K562 (cell line): ENCODE measurements around the gene EXOC6. TPM values are rescaled to one million over a fixed set of nuclear protein-coding genes. Genes with fewer than 3 reads are reported as not detected.
A peak's percentile ranks its signal among the peaks of the same experiment; 100 is the strongest.

Source experiments
- ATAC-seq: fragments of 200-7000 bp; cut with Tn5 transposase; 3 replicates; pipeline ENCODE4 v1.9.1; 2020; ENCODE audit warnings: moderate library complexity
- BruUV-seq: library from RNA; stranded (reverse); fragments of 400-500 nt; replicated peaks from 2 replicates; lab custom pipeline; 2021; lab: Mats Ljungman, UMichigan
- CTCF ChIA-PET: fragments of 300-600 bp; formaldehyde crosslinking; extraction: SDS; loops from one replicate; lab custom pipeline; 2021; ENCODE audit warnings: low intra/inter-chr PET ratio; lab: Yijun Ruan, JAX
- POLR2A ChIA-PET: fragments of 300-600, 350-650 bp; sonication (Branson Sonifier 250); formaldehyde crosslinking; extraction: SDS; loops from one replicate; lab custom pipeline; 2021; ENCODE audit warnings: antibody characterized with exemption, inconsistent platforms; lab: Yijun Ruan, JAX
- DNase-seq, 4 experiments: peaks; one replicate each; pipeline versions ENCODE4 v3.0.0 to v3.0.0-alpha.2; 2011 to 2018; ENCODE audit warnings: low spot score in 3 of 4, mixed read lengths in 3 of 4; ENCODE audit errors: extremely low read depth in 1 of 4
- FAIRE-seq: peaks from 2 replicates; lab custom pipeline; 2011; peaks lifted over from hg19 to GRCh38; lab: Jason Lieb, UNC
- H2AFZ ChIP-seq: 2 replicates; pipeline ENCODE4 v1.6.0; 2011; ENCODE audit warnings: low read depth, low read length, control low read depth, inconsistent platforms
- H3K27ac ChIP-seq: fragments of 200-600 bp; 3 replicates; pipeline ENCODE4 v1.8.0; 2011; ENCODE audit warnings: low read depth, mild to moderate bottlenecking, control low read depth, inconsistent platforms, low read length, moderate library complexity, mixed read lengths; ENCODE audit errors: extremely low read depth
- H3K27me3 ChIP-seq, 2 experiments: fragments of 300-600 bp in 1 of 2; 2 replicates in 1 of 2; 3 replicates in 1 of 2; pipeline versions ENCODE4 v1.6.0 to v1.8.0; 2011; ENCODE audit warnings: inconsistent platforms in 2 of 2, low read length in 2 of 2, mild to moderate bottlenecking in 1 of 2, mixed read lengths in 1 of 2, moderate library complexity in 1 of 2; ENCODE audit not compliant: control insufficient read depth in 2 of 2, insufficient read depth in 2 of 2
- H3K36me3 ChIP-seq: fragments of 300-600 bp; 3 replicates; pipeline ENCODE4 v1.8.0; 2011; ENCODE audit warnings: mild to moderate bottlenecking, low read length, inconsistent platforms; ENCODE audit not compliant: control insufficient read depth, insufficient read depth
- H3K4me1 ChIP-seq, 2 experiments: fragments of 200-600 bp in 1 of 2; replicated peaks in 1 of 2; 2 replicates in 1 of 2; 3 replicates in 1 of 2; pipeline versions ENCODE4 v1.5.1 to v1.8.0; 2011; ENCODE audit warnings: inconsistent platforms in 2 of 2, low read length in 2 of 2, mild to moderate bottlenecking in 1 of 2, mixed read lengths in 1 of 2, moderate library complexity in 1 of 2; ENCODE audit not compliant: control insufficient read depth in 2 of 2, insufficient read depth in 2 of 2
- H3K4me2 ChIP-seq: 2 replicates; pipeline ENCODE4 v1.6.1; 2011; ENCODE audit warnings: low read length, control low read depth, inconsistent platforms, mixed read lengths; ENCODE audit not compliant: insufficient read depth
- H3K4me3 ChIP-seq: fragments of 200-600 bp; sonication (generic), shearing (Covaris generic); 2 replicates; pipeline ENCODE4 v1.5.1; 2016; ENCODE audit warnings: control low read depth, inconsistent platforms
- H3K79me2 ChIP-seq: fragments of 200-600 bp; 3 replicates; pipeline ENCODE4 v1.8.0; 2011; ENCODE audit warnings: low read length, inconsistent platforms; ENCODE audit not compliant: control insufficient read depth, insufficient read depth
- H3K9ac ChIP-seq, 2 experiments: 2 replicates each; pipeline versions ENCODE4 v1.6.0 to v1.6.1; 2011; ENCODE audit warnings: low read depth in 2 of 2, low read length in 2 of 2, control low read depth in 1 of 2, inconsistent platforms in 1 of 2, mild to moderate bottlenecking in 1 of 2, mixed read lengths in 1 of 2; ENCODE audit not compliant: insufficient read depth in 1 of 2
- H3K9me1 ChIP-seq: one replicate; pipeline ENCODE4 v1.6.0; 2011; ENCODE audit warnings: inconsistent platforms, mild to moderate bottlenecking, low read length, moderate library complexity; ENCODE audit not compliant: control insufficient read depth, insufficient read depth
- H3K9me3 ChIP-seq: replicated peaks from 2 replicates; pipeline ENCODE4 v1.5.1; 2011; ENCODE audit warnings: low read depth, low read length, inconsistent platforms; ENCODE audit not compliant: control insufficient read depth, insufficient read depth
- H4K20me1 ChIP-seq: replicated peaks from 2 replicates; pipeline ENCODE4 v1.6.1; 2011; ENCODE audit warnings: low read length, inconsistent platforms, mixed read lengths; ENCODE audit not compliant: control insufficient read depth, insufficient read depth
- BACH1 ChIP-seq: fragments of 200-800 bp; sonication (Bioruptor generic); IDR thresholded peaks from 2 replicates; pipeline ENCODE4 v1.6.1; 2016; ENCODE audit warnings: missing genetic modification characterization, missing compliant biosample characterization
- DACH1 ChIP-seq: fragments of 450-650 bp; IDR thresholded peaks from 2 replicates; pipeline ENCODE4 v1.6.1; 2018; ENCODE audit not compliant: partially characterized antibody
- EGR1 ChIP-seq: fragments of 450-650 bp; conservative IDR thresholded peaks from 2 replicates; pipeline ENCODE4 v1.6.1; 2017; ENCODE audit warnings: mild to moderate bottlenecking
- ELF1 ChIP-seq: fragments of 200-800 bp; sonication (Bioruptor generic); IDR thresholded peaks from 2 replicates; pipeline ENCODE4 v1.6.1; 2016; ENCODE audit warnings: missing genetic modification characterization, missing compliant biosample characterization
- FOXK2 ChIP-seq, 2 experiments: fragments of 450-650 bp; IDR thresholded peaks in 1 of 2; conservative IDR thresholded peaks in 1 of 2; 2 replicates each; pipeline ENCODE4 v1.6.1; 2016; ENCODE audit warnings: low read depth in 2 of 2, mild to moderate bottlenecking in 1 of 2
- MYNN ChIP-seq, 2 experiments: sonication (generic); formaldehyde crosslinking in 1 of 2; IDR thresholded peaks; 2 replicates each; pipeline versions ENCODE4 v1.5.0 to v1.6.1; 2016 to 2020; ENCODE audit warnings: antibody characterized with exemption in 1 of 2, missing genetic modification reagents in 1 of 2
- RFX1 ChIP-seq: fragments of 450-650 bp; IDR thresholded peaks from 2 replicates; pipeline ENCODE4 v1.6.1; 2016; ENCODE audit warnings: mild to moderate bottlenecking, moderate library complexity
- SIX5 ChIP-seq, 2 experiments: IDR thresholded peaks; 2 replicates each; pipeline ENCODE4 v1.6.1; 2011; ENCODE audit warnings: low read length in 2 of 2, borderline replicate concordance in 1 of 2, low read depth in 1 of 2, mild to moderate bottlenecking in 1 of 2, moderate library complexity in 1 of 2; ENCODE audit not compliant: insufficient read depth in 1 of 2
- SRF ChIP-seq, 2 experiments: fragments of 250-450, 450-650 bp in 1 of 2; sonication (Bioruptor Pico) in 1 of 2; sonication (generic) in 1 of 2; formaldehyde crosslinking; IDR thresholded peaks; 2 replicates each; pipeline versions ENCODE4 v1.5.0 to v1.5.1; 2020 to 2022; ENCODE audit warnings: mild to moderate bottlenecking in 1 of 2, missing genetic modification reagents in 1 of 2
- STAT5A ChIP-seq: IDR thresholded peaks from 2 replicates; pipeline ENCODE4 v1.6.1; 2012; ENCODE audit warnings: low read length, inconsistent platforms, borderline replicate concordance
- TAF7 ChIP-seq: fragments of 450-650 bp; IDR thresholded peaks from 2 replicates; pipeline ENCODE4 v1.6.1; 2016; ENCODE audit warnings: missing genetic modification characterization, missing compliant biosample characterization
- TAF9B ChIP-seq: fragments of 450-650 bp; IDR thresholded peaks from 2 replicates; pipeline ENCODE4 v1.6.1; 2018; ENCODE audit warnings: mild to moderate bottlenecking; ENCODE audit not compliant: partially characterized antibody
- TEAD4 ChIP-seq, 2 experiments: sonication (generic) in 1 of 2; formaldehyde crosslinking in 1 of 2; IDR thresholded peaks; 2 replicates each; pipeline versions ENCODE4 v1.6.1 to v1.8.0; 2012 to 2022; ENCODE audit warnings: borderline replicate concordance in 1 of 2, inconsistent platforms in 1 of 2, low read length in 1 of 2, mild to moderate bottlenecking in 1 of 2, missing genetic modification reagents in 1 of 2
- ZNF507 ChIP-seq: conservative IDR thresholded peaks from 2 replicates; pipeline ENCODE4 v1.6.1; 2017; ENCODE audit warnings: missing genetic modification characterization, missing compliant biosample characterization
- WGBS: fragments of 100-300 bp; shearing (Covaris generic); methylation state at CpG from one replicate; pipeline ENCODE4 v1.1.6; 2016; ENCODE audit warnings: low coverage, mixed read lengths; ENCODE audit not compliant: insufficient coverage; ENCODE audit errors: missing lambda C conversion rate; 5-methylcytosine and 5-hydroxymethylcytosine counted together
- in situ Hi-C: fragments of 300-500 bp; cut with MboI; formaldehyde crosslinking; loops from 4 replicates; pipeline ENCODE4 v1.15.0; 2018; ENCODE audit warnings: inconsistent platforms, mixed read lengths
- intact Hi-C: fragments of 100-400 bp; cut with micrococcal nuclease; formaldehyde crosslinking; loops from 2 replicates; pipeline ENCODE4 v1.14.2; 2022
- polyA plus RNA-seq, 8 experiments: library from polyadenylated mRNA; depleted of rRNA in 4 of 8; stranded (reverse) in 5 of 8; unstranded in 3 of 8; fragments of >200 nt; fragmentation: Nextera tagmentation in 2 of 8; fragmentation: Illumina TruSeq in 1 of 8; extraction: Ambion mirVana in 2 of 8; extraction: Trizol in 1 of 8; gene quantifications; 2 replicates each; pipeline versions ENCODE4 v1.2.1 to v1.2.3, GENCODE V29; 2011 to 2014; ENCODE audit warnings: inconsistent platforms in 1 of 8, missing spikeins in 1 of 8
- total RNA-seq, 7 experiments: library from RNA; depleted of rRNA in 6 of 7; stranded (reverse); fragments of >200 nt in 6 of 7; fragmentation: Illumina TruSeq in 2 of 7; extraction: Trizol in 2 of 7; gene quantifications; 2 replicates each; pipeline versions ENCODE4 v1.2.1 to v1.2.3, GENCODE V29; 2011 to 2021; ENCODE audit warnings: low replicate concordance in 1 of 7
- TF ChIP-seq, protein P1 (sequence below), 2 experiments: fragments of 250-450 bp in 1 of 2; fragments of 450-650 bp in 1 of 2; sonication (Bioruptor Pico) in 1 of 2; IDR thresholded peaks; 2 replicates each; pipeline versions ENCODE4 v1.6.1 to v1.8.0; 2016 to 2021; ENCODE audit warnings: mild to moderate bottlenecking in 2 of 2, moderate library complexity in 2 of 2, missing compliant biosample characterization in 1 of 2, missing genetic modification characterization in 1 of 2
- TF ChIP-seq, protein P2 (sequence below): fragments of 450-650 bp; formaldehyde crosslinking; IDR thresholded peaks from 2 replicates; pipeline ENCODE4 v1.4.0; 2020; ENCODE audit warnings: mild to moderate bottlenecking, moderate library complexity

Gene EXOC6
- total and polyA plus RNA-seq, 9 of the 15 experiments (the other 6 are each of a cell fraction or from before 2014, with no cell fraction given): 13.9 to 42.8 (median 24.9) TPM

DNA sequence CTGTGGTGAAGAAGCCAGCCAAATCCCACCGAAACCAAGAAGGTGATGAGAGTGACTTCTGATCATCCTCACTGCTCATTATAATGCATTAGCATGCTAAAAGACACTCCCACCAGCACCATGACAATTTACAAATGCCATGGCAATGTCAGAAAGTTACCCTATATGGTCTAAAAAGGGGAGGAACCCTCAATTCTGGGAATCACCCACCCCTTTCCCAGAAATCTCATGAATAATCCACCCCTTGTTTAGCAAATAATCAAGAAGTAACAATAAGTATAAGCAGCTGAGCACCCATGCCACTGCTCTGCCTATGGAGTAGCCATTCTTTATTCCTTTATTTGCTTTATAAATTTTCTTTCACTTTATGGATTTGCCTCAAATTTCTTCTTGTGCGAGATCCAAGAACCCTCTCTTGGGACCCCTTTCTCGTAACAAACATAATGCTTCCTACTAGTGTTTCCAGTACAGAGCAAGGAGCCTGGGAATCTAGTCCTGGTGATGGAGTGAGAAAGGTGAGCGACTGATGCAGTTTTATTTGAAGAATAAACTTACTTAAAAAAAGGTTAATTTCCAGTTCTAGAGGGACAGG lies 18.4 kb upstream of the EXOC6 start:
- Histone ChIP-seq H3K27me3 (no peaks in the 10 kb centered on the region), H2AFZ (peak overlapping the region; percentile 93), H3K9me1 (no peaks in the 10 kb centered on the region), H4K20me1 (no peaks in the 10 kb centered on the region), H3K9me3 (no peaks in the 10 kb centered on the region), H3K4me3 (peak overlapping the region; percentile 40), H3K79me2 (peaks cover 48% of the 10 kb centered on the region), H3K9ac (peak overlapping the region in 1 of 2 experiments; percentile 86; a peak in 2 of 4 replicates), H3K36me3 (no peaks in the 10 kb centered on the region), H3K27ac (peak overlapping the region; percentile 96), H3K4me1 (peaks cover 7 to 18% of the 10 kb centered on the region in 2 experiments; a peak in 4 of 5 replicates), H3K4me2 (peak overlapping the region; percentile 89)
- ATAC-seq (peak; percentile 62), FAIRE-seq (peak; percentile 62), DNase-seq (peak in 1 of 4 experiments; percentile 89)
- intact Hi-C loops (loop anchor here (2.0 to 5.0 kb wide), 4 partner anchors 73 to 238 kb away; partner anchors contain the start of genes HHEX and KIF11), in situ Hi-C loops (loop anchor here (5.0 kb wide), 1 partner anchor 138 kb away; no protein-coding TSS in a partner anchor)
- BruUV-seq: no TSS peak
- 0% methylated on average over 3 of the region's 4 CpGs for WGBS
- CTCF ChIA-PET: no interaction called here
- POLR2A ChIA-PET: interaction anchor here (0.6 to 1.5 kb wide), 6 partner anchors 19 to 130 kb away, joined by 3 to 5 read pairs (median 3); partner anchors contain the start of gene EXOC6
- peak; percentile 96 for TF ChIP-seq STAT5A
- TF ChIP-seq ELF1 (tag): peak; percentile 26; the same call in 1 of the 2 replicates
- 0 out of 2 replicates have a peak, but pooled peaks have one; percentile 33 for TF ChIP-seq MYNN (IDR thresholded peaks at IDR 0.05)
- no peak for TF ChIP-seq MYNN (CRISPR knock-in tag; IDR thresholded peaks at IDR 0.05)
- peak; percentile 68 for TF ChIP-seq ZNF507 (tag)
- 0 out of 2 replicates have a peak, but pooled peaks have one; percentile 4 for TF ChIP-seq TEAD4 (IDR thresholded peaks at IDR 0.05; ENCODE audit: low read length)
- TF ChIP-seq TEAD4 (CRISPR knock-in tag; IDR thresholded peaks at IDR 0.05; ENCODE audit: borderline replicate concordance): no peak
- peak in 1 of 2 experiments; percentile 14; a peak in 1 of 4 replicates for TF ChIP-seq SIX5 (IDR thresholded peaks at IDR 0.05; ENCODE audit: borderline replicate concordance in 1 of 2, insufficient read depth in 1 of 2, low read depth in 1 of 2, low read length in 2 of 2)
- TF ChIP-seq, protein P1, sequence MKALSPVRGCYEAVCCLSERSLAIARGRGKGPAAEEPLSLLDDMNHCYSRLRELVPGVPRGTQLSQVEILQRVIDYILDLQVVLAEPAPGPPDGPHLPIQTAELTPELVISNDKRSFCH (CRISPR knock-in tag; IDR thresholded peaks at IDR 0.05): no peak
- TF ChIP-seq, protein P1 (tag; IDR thresholded peaks at IDR 0.05): peak; percentile 16; the same call in 1 of the 2 replicates
- peak; percentile 30 for TF ChIP-seq DACH1
- TF ChIP-seq RFX1: peak; percentile 88
- TF ChIP-seq BACH1 (tag): 0 out of 2 replicates have a peak, but pooled peaks have one; percentile 9
- TF ChIP-seq TAF9B: no peak
- peak; percentile 47 to 57; a peak in 2 of 4 replicates for TF ChIP-seq FOXK2 (conservative IDR thresholded peaks at IDR 0.05 in 1 of 2, IDR thresholded peaks at IDR 0.05 in 1 of 2; ENCODE audit: low read depth in 2 of 2)
- peak; percentile 84 to 98 for TF ChIP-seq SRF (CRISPR knock-in tag; IDR thresholded peaks at IDR 0.05)
- TF ChIP-seq, protein P2, sequence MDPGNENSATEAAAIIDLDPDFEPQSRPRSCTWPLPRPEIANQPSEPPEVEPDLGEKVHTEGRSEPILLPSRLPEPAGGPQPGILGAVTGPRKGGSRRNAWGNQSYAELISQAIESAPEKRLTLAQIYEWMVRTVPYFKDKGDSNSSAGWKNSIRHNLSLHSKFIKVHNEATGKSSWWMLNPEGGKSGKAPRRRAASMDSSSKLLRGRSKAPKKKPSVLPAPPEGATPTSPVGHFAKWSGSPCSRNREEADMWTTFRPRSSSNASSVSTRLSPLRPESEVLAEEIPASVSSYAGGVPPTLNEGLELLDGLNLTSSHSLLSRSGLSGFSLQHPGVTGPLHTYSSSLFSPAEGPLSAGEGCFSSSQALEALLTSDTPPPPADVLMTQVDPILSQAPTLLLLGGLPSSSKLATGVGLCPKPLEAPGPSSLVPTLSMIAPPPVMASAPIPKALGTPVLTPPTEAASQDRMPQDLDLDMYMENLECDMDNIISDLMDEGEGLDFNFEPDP (CRISPR knock-in tag): no peak
- no peak for TF ChIP-seq TAF7 (tag)
- peak; percentile 85 for TF ChIP-seq EGR1
